ENCODE results near the gene PAQR9. TPM values are rescaled to one million over a fixed set of nuclear protein-coding genes. Genes with fewer than 3 reads are reported as not detected.

Gene PAQR9
- total RNA-seq, 1 donor, result 0.09 TPM

- no peak for TF ChIP-seq CTCF (IDR thresholded peaks at IDR 0.05; ENCODE audit: insufficient read depth, low read length)
- DNase-seq (ENCODE audit: low read depth), result no peak
- peak overlapping the region; percentile 73 for H3K4me3 ChIP-seq (ENCODE audit: low read depth, low read length)
Observed at GRCh38 chr3:142963234-142963515, 299 bp downstream of the PAQR9 start.

GRCh38 chr3:142962520-142963233 is 797 bp downstream of the PAQR9 start:
- peak overlapping the region; percentile 73 for H3K4me3 ChIP-seq (ENCODE audit: low read depth, low read length)
- TF ChIP-seq CTCF (IDR thresholded peaks at IDR 0.05; ENCODE audit: insufficient read depth, low read length), result no peak
- no peak for DNase-seq (ENCODE audit: low read depth)

GRCh38 chr3:142962175-142962519 is 1.3 kb downstream of the PAQR9 start:
- DNase-seq (ENCODE audit: low read depth), result no peak
- no peak for TF ChIP-seq CTCF (IDR thresholded peaks at IDR 0.05; ENCODE audit: insufficient read depth, low read length)
- H3K4me3 ChIP-seq (ENCODE audit: low read depth, low read length), result no peak overlapping the region

- no peak for DNase-seq (ENCODE audit: low read depth)
- TF ChIP-seq CTCF (IDR thresholded peaks at IDR 0.05; ENCODE audit: insufficient read depth, low read length), result no peak
- H3K4me3 ChIP-seq (ENCODE audit: low read depth, low read length), result no peak overlapping the region
Observed at GRCh38 chr3:142961539-142961938, 1.9 kb downstream of the PAQR9 start.

GRCh38 chr3:142960322-142960850 is 3.1 kb downstream of the PAQR9 start:
- no peak overlapping the region for H3K4me3 ChIP-seq (ENCODE audit: low read depth, low read length)
- no peak for DNase-seq (ENCODE audit: low read depth)
- no peak for TF ChIP-seq CTCF (IDR thresholded peaks at IDR 0.05; ENCODE audit: insufficient read depth, low read length)

- DNase-seq (ENCODE audit: low read depth), result peak; percentile 68
- no peak for TF ChIP-seq CTCF (IDR thresholded peaks at IDR 0.05; ENCODE audit: insufficient read depth, low read length)
Observed at GRCh38 chr3:142958707-142959106, 4.8 kb downstream of the PAQR9 start.

GRCh38 chr3:142953443-142953842 is 10.0 kb downstream of the PAQR9 start:
- DNase-seq (ENCODE audit: low read depth), result no peak
- no peak for TF ChIP-seq CTCF (IDR thresholded peaks at IDR 0.05; ENCODE audit: insufficient read depth, low read length)
- H3K4me3 ChIP-seq (ENCODE audit: low read depth, low read length), result no peak overlapping the region

More at GRCh38 chr3:142958707-142959106, 4.8 kb downstream of the PAQR9 start:
- H3K4me3 ChIP-seq (ENCODE audit: low read depth, low read length), result no peak overlapping the region
